ENCODE data around the gene HLA-DPB1. TPM values are rescaled to one million over a fixed set of nuclear protein-coding genes. Genes with fewer than 3 reads are reported as not detected.

HLA-DPB1 gene
- total RNA-seq, 1 experiment from 2014 or later = 18.3 TPM

DNA sequence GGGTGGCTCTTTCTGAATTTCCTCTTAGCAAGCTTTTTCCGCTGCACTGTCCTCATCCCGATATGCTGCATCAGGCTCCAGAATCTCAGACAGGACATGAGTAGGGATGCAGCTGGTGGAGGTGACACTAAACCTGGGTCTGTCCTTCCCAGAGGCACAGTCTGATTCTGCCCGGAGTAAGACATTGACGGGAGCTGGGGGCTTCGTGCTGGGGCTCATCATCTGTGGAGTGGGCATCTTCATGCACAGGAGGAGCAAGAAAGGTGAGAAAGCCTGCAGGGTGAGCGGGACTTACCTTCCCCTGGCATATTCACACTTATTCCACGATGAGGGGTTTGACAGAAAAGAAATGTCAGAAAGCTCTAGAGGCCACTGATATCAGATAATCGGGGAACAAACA, 9.8 kb downstream of the HLA-DPB1 start:
- no TSS peak for BruUV-seq (replicated peaks)
- H3K27me3 Mint-ChIP-seq (ENCODE audit: unreplicated experiment) = peaks cover 99% of the 10 kb centered on the region
- no peaks in the 10 kb centered on the region for H3K36me3 Mint-ChIP-seq (ENCODE audit: insufficient read depth, unreplicated experiment)
- H3K27ac Mint-ChIP-seq (ENCODE audit: unreplicated experiment) = no peak overlapping the region
- CTCF ChIA-PET = no interaction called here
- no peak overlapping the region for H3K4me3 Mint-ChIP-seq (ENCODE audit: low read depth, unreplicated experiment)
- no peaks in the 10 kb centered on the region for H3K9me3 Mint-ChIP-seq (ENCODE audit: low read depth, unreplicated experiment)
- TF ChIP-seq, protein P1, sequence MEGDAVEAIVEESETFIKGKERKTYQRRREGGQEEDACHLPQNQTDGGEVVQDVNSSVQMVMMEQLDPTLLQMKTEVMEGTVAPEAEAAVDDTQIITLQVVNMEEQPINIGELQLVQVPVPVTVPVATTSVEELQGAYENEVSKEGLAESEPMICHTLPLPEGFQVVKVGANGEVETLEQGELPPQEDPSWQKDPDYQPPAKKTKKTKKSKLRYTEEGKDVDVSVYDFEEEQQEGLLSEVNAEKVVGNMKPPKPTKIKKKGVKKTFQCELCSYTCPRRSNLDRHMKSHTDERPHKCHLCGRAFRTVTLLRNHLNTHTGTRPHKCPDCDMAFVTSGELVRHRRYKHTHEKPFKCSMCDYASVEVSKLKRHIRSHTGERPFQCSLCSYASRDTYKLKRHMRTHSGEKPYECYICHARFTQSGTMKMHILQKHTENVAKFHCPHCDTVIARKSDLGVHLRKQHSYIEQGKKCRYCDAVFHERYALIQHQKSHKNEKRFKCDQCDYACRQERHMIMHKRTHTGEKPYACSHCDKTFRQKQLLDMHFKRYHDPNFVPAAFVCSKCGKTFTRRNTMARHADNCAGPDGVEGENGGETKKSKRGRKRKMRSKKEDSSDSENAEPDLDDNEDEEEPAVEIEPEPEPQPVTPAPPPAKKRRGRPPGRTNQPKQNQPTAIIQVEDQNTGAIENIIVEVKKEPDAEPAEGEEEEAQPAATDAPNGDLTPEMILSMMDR (IDR thresholded peaks at IDR 0.05; ENCODE audit: unreplicated experiment) = no peak
- intact Hi-C loops (cut with micrococcal nuclease; ENCODE audit: unreplicated experiment) = no loop called here
- peaks cover 8% of the 10 kb centered on the region for H3K4me1 Mint-ChIP-seq (ENCODE audit: low read depth, unreplicated experiment)
- DNase-seq = no peak

DNA sequence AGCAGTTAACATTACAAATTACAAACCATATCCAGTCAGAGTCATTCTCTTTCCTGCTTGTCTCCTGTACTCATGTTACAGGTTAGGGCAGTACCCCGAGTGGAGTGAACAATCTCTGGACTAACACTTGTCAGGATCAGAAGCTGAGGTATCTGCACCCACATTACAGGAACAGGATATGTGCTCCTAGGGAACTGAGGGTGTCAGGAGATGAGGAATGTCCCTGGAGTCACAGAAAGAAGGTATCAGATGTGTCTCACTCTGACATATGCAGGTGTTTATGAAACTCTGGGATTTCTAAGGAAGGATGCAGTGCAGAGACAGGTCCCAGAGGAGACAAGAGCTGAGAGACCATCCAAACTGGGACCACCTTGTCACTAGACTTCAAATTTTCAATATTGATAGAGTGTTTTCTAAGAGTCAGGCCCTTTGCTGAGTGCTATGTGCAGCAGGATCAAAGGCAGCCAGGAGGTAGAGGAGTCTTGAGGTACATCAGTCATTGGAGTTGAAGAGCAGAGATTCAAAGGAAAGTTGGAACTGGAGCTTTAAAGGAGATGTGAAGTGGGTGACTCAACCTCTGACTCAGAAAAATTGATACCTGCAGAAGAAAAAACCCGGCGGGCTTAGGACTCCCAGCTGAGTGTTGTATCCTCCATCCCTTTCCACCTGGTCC, 12.6 kb downstream of the HLA-DPB1 start:
- Mint-ChIP-seq H3K9me3 (ENCODE audit: low read depth, unreplicated experiment) (no peaks in the 10 kb centered on the region), H3K27me3 (ENCODE audit: unreplicated experiment) (peaks cover 83% of the 10 kb centered on the region), H3K36me3 (ENCODE audit: insufficient read depth, unreplicated experiment) (no peaks in the 10 kb centered on the region), H3K4me3 (ENCODE audit: low read depth, unreplicated experiment) (no peak overlapping the region), H3K4me1 (ENCODE audit: low read depth, unreplicated experiment) (peaks cover 8% of the 10 kb centered on the region), H3K27ac (ENCODE audit: unreplicated experiment) (no peak overlapping the region)
- intact Hi-C loops (cut with micrococcal nuclease; ENCODE audit: unreplicated experiment) = no loop called here
- no peak for DNase-seq
- BruUV-seq (replicated peaks) = no TSS peak
- TF ChIP-seq, protein P1 (IDR thresholded peaks at IDR 0.05; ENCODE audit: unreplicated experiment) = no peak
- CTCF ChIA-PET = interaction anchor here (0.6 to 1.1 kb wide), 5 partner anchors 12 to 1532 kb away, joined by 3 to 7 read pairs (median 3); partner anchors contain the start of gene HLA-DPB1

DNA sequence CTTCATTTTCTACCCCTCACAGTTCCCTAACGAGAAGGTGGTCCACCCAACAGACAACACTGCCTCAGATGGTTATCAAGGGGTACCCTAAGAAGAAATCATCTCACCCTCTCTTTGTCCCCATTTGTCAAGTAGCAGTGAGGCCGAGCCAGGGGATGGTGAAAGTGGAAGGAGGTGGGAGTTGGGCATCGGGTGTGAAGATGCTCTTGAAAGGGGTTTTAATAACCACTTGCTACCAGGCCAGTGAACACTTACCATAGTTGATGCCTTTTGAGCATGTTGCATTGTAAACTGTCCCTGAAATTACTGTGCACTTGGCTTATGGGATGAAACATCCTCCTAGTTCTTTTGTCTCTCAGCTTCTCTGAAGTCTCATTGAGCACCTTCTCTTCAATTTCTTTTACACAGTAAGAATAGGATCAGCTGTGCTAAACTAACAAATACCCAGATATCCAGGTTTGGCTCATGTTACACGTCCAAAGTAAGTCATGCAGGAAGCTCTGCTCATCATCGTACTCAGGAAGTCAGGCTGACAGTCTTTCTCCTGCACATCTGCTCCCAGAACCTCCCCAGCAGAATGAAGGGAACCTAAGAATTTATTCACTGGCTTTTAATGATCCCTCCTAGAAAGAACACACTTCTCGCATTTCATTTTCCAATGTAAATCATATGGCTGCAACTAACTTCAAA, 13.3 kb downstream of the HLA-DPB1 start:
- CTCF ChIA-PET = interaction anchor here (0.6 to 1.1 kb wide), 4 partner anchors 13 to 1531 kb away, joined by 3 to 7 read pairs (median 4); partner anchors contain the start of gene HLA-DPB1
- DNase-seq = no peak
- intact Hi-C loops (cut with micrococcal nuclease; ENCODE audit: unreplicated experiment) = no loop called here
- H3K27ac Mint-ChIP-seq (ENCODE audit: unreplicated experiment) = no peak overlapping the region
- BruUV-seq (replicated peaks) = no TSS peak
- peaks cover 83% of the 10 kb centered on the region for H3K27me3 Mint-ChIP-seq (ENCODE audit: unreplicated experiment)
- H3K9me3 Mint-ChIP-seq (ENCODE audit: low read depth, unreplicated experiment) = no peaks in the 10 kb centered on the region
- no peaks in the 10 kb centered on the region for H3K36me3 Mint-ChIP-seq (ENCODE audit: insufficient read depth, unreplicated experiment)
- peaks cover 8% of the 10 kb centered on the region for H3K4me1 Mint-ChIP-seq (ENCODE audit: low read depth, unreplicated experiment)
- TF ChIP-seq, protein P1 (IDR thresholded peaks at IDR 0.05; ENCODE audit: unreplicated experiment) = no peak
- no peak overlapping the region for H3K4me3 Mint-ChIP-seq (ENCODE audit: low read depth, unreplicated experiment)

DNA sequence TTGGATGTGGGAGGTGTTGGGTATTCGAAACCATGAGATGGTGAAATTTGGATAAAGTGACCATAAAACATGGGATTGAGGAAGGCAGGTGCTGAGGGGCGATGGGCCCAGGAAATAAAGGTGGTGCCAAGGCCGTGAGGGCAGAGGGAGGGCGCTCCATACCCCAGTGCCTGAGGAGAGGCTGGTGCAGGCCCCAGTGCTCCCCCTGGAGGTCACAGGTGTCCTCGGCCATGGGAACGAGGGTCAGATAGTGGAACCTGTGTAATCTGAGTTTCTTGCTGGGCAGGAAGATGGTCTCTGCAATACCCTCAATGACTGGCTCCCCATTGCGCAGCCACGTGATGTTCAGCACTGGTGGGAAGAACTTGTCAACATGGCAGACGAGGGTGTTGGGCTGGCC, 16.2 kb downstream of the HLA-DPB1 start:
- DNase-seq = peak; percentile 75
- H3K36me3 Mint-ChIP-seq (ENCODE audit: insufficient read depth, unreplicated experiment) = no peaks in the 10 kb centered on the region
- no peaks in the 10 kb centered on the region for H3K9me3 Mint-ChIP-seq (ENCODE audit: low read depth, unreplicated experiment)
- CTCF ChIA-PET = no interaction called here
- intact Hi-C loops (cut with micrococcal nuclease; ENCODE audit: unreplicated experiment) = loop anchor here (2.0 kb wide), 1 partner anchor 77 kb away; no protein-coding TSS in a partner anchor
- peaks cover 8% of the 10 kb centered on the region for H3K4me1 Mint-ChIP-seq (ENCODE audit: low read depth, unreplicated experiment)
- no TSS peak for BruUV-seq (replicated peaks)
- no peak overlapping the region for H3K27ac Mint-ChIP-seq (ENCODE audit: unreplicated experiment)
- no peak overlapping the region for H3K4me3 Mint-ChIP-seq (ENCODE audit: low read depth, unreplicated experiment)
- H3K27me3 Mint-ChIP-seq (ENCODE audit: unreplicated experiment) = peaks cover 78% of the 10 kb centered on the region
- TF ChIP-seq, protein P1 (IDR thresholded peaks at IDR 0.05; ENCODE audit: unreplicated experiment) = peak; percentile 85
